Lung microvascular endothelial cell (primary cell): Measurements from ENCODE around the gene TMC5. TPM values are rescaled to one million over a fixed set of nuclear protein-coding genes. Genes with fewer than 3 reads are reported as not detected.
"Not testable (repeated sequence)": the region's sequence is repeated elsewhere in the genome, so short reads cannot be mapped to it uniquely, and the experiment has no call there.

Experiments
- DNase-seq, 2 donors: peaks; one replicate each; pipeline versions ENCODE4 v3.0.0 to v3.0.0-alpha.2; 2010; ENCODE audit warnings: low read depth in 2 of 2
- total RNA-seq: library from RNA; depleted of rRNA; stranded (reverse); fragments of >200 nt; gene quantifications from 2 replicates; pipeline ENCODE4 v1.2.1, GENCODE V29; 2014

TMC5 gene, protein sequence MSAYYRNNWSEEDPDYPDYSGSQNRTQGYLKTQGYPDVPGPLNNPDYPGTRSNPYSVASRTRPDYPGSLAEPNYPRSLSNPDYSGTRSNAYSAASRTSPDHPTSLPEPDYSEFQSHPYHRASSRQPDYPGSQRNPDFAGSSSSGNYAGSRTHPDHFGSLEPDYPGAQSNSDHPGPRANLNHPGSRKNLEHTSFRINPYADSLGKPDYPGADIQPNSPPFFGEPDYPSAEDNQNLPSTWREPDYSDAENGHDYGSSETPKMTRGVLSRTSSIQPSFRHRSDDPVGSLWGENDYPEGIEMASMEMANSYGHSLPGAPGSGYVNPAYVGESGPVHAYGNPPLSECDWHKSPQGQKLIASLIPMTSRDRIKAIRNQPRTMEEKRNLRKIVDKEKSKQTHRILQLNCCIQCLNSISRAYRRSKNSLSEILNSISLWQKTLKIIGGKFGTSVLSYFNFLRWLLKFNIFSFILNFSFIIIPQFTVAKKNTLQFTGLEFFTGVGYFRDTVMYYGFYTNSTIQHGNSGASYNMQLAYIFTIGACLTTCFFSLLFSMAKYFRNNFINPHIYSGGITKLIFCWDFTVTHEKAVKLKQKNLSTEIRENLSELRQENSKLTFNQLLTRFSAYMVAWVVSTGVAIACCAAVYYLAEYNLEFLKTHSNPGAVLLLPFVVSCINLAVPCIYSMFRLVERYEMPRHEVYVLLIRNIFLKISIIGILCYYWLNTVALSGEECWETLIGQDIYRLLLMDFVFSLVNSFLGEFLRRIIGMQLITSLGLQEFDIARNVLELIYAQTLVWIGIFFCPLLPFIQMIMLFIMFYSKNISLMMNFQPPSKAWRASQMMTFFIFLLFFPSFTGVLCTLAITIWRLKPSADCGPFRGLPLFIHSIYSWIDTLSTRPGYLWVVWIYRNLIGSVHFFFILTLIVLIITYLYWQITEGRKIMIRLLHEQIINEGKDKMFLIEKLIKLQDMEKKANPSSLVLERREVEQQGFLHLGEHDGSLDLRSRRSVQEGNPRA
- total RNA-seq, result not detected in 2 replicates

DNA sequence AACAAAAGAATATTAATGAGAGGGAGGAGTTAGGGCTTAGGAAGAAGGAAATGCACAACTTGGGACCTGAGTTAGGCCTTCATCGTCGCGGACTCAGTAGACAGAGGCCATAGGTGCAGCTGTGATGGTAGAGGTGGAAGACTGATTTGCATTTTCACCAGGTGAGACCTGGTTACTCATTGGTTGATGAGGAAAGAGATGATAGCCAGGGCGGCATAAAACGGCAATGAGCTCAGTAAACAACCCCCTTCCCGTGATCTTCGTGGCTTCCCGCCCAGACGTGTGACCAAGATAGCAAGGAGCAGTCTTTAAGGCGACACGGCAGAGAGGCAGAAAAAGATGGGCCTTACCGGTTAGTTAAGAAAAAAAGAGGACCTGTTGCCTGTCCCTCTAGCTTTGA, at the start of gene TMC5:
TMC5 (plus strand) TSS at position 244 of the 400 bp plus-strand sequence. CDS start 22,156 bp downstream, outside the sequence.
- no peak for DNase-seq

DNA sequence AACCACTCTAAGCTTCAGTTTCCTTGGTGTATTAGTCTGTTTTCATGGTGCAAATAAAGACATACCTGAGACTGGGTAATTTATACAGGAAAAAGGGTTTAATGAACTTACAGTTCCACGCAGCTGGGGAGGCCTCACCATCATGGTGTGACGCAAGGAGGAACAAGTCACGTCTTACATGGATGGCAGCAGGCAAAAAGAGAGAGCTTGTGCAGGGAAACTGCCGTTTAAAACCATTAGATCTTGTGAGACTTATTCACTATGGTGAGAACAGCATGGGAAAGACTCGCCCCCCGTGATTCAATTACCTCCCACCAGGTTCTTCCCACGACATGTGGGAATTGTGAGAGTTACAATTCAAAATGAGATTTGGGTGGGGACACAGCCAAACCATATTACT, 45.1 kb upstream of the TMC5 start:
- not testable (repeated sequence) for DNase-seq

DNA sequence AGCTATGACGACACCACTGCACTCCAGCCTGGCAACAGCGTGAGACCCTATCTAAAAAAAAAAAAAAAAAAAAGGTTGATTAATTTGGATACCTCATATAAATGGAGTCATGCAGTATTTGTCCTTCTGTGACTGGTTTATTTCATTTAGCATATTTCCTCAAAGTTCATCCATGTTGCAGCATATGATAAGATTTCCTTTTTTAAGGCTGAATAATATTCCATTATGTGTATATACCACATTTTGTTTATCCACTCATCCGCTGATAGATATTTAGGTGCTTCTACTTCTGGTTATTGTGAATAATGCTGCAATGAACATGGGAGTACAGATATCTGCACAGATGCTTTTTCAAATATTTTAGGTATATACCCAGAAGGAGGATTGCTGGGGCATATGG, 43.3 kb upstream of the TMC5 start:
- DNase-seq, result no peak

DNA sequence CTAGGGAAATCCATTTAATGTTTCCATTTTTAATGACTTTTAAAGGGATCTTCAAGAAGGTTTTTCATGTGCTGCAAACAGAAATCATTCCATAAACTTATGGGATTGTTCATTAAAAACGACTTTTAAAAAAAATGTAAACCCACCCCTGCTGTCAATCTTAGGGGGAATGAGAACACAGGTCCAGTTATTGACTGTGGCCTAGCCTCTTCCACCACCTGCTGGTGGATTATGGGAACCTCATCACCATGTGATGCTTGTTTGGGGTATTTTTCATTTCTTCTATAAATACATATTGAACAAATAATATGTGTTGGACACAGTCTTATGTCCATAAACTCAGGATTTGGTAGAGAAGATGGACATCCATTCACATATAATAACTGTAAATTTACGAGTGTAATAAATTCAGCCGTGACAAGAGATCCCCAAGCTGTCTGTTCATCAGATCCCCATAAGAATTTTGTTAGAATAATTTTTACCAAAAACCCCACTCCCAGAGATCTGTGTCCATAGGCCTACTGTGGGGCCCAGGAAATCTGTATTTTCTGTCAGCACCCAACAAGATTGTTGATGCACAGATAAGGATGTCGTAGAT, 42.0 kb upstream of the TMC5 start:
- peak; percentile 73 to 84 for DNase-seq

DNA sequence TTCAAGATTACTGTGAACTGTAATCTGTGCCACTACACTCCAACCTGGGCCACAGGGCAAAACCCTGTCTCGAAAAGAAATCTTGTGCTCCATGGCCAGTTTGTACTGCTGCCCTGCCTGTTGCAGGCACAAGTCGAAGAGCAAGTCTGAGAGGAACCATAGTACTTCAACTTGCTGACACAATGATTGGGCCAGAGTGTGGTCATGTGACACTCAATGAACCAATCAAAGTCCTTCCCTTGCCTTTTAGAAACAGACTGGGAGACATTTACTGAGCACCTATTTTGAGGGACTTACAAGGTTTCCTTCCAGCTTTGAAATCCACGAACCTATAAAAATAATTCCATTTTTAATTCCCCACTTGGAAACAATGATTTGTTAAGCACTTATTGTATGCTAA, 39.8 kb upstream of the TMC5 start:
- peak in 1 of 2 donors; percentile 2 for DNase-seq

DNA sequence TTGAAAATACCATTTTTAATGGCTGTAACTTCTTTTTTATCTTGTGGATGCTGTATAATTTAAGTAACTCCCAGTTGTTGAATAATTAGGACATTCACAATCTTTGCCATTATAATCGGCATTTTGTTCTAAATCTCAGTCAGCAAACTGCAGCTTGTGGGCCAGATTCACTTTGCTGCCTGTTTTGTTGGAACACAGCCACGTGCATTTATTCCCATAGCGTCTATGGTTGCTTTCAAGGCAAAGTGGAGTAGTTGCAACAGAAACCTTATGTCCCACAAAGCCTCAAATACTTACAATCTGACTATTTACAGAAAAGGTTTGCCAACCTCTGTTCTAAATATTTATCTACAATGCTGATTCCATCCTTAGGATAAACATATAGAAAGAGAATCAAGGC, 39.2 kb upstream of the TMC5 start:
- no peak for DNase-seq

DNA sequence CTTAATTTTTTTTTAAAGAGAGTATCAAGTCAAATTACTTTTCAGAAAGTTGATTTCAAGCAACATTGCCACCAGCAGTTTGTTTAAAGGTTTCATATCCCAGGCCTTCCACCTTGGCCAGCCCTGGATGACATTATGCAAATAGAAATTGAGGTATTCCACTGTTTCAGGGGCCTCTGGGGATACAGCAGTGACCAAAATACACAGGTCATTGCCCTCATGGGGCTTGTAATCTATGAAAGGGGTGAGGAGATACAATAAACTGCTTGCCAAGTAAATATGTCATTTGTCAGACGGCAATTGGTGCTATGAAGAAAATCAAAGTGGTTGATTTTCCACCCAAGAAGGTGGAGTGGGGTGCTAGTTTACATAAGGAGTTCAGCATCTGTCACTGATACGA, 37.8 kb upstream of the TMC5 start:
- DNase-seq, result no peak

DNA sequence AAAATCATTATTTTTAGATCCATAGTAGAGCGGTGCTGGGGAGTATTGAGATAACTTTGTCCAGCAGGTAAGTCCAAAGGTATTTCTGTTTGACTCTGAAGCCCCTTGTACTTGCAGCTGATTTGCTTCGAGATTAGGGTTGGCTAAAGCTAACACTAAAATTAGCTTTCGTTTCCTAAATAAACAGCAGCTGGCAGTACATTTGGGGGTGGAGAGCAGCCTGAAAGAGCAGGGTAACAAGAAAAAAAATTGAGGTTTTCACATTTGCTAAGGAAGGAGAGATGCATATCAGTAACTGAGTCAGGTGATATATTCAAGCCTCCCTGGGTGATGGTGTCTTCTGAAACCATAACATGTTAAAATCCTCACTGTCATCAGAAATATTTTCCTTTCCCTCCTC, 37.4 kb upstream of the TMC5 start:
- DNase-seq, result no peak

DNA sequence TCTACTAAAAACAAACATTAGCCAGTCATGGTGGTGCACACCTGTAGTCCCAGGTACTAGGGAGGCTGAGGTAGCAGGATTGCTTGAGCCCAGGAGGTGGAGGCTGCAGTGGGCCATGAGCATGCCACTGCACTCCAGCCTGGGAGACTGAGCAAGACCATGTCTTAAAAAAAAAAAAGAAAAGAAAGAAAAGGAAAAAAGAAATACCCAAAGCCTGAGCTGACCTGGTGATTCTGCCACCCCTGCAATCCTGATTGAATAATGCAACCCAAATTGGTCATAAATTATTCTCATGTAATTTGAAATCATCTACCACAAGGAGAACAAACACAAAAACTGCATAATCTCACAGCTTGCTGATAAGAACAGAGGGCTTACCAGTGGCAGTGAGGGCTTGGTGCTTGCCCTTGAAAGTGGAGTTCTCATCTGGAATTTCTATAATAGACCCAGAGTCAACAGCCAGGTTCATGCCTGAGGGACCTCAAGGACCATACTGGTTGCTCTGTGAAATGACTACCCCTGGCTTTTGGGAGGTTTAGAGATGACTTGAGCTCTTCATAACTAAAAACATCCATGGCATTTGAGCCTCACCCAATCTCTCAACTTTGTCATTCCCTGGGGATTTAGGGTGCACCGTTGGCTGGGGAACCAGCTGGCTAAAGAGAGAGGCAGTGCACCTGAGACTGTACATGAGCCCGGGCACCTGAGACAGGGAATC, 35.4 kb upstream of the TMC5 start:
- DNase-seq, result no peak

DNA sequence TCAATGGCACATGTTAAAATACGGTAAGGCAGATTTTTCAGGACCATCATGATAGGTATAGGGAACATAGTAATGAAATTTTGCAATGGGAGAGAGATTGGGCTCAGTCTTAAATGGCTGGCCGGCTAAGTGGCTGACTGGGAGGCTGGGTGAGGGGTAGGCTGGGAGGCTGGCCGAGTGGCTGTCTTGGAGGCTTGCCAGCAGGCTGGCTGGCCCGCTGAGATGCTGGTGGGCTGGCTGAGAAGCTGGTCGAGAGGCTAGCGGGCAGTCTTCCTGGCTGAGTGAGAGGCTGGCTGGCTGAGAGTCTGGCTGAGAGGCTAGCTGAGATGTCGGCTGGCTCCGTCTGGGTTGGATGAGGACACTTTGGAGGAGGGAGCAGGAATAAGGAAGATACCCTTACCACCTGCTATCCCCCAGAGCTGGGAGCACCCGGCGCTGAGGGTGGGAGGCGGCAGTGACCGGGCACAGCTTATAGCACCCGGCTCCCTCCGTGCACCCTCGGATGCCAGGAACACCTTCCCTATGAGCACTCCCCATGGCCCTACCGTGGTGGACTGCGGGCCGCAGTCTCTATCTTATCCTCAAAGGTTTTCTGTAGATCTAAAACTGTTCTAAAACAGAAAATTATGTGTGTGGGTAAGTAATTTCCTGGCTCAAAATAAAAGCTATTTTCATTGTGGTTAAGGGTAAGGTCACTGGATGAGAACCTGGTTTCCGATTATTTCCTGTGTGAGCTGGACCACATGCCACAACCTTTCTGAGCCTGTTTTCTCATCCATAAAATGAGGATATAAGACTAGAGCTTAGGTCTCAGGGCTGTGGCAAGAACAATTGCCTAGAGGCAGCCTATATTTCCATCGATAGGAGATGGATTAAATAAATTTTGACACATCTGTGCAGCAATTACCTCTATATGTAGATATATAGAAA, 34.5 kb upstream of the TMC5 start:
- DNase-seq, result no peak

DNA sequence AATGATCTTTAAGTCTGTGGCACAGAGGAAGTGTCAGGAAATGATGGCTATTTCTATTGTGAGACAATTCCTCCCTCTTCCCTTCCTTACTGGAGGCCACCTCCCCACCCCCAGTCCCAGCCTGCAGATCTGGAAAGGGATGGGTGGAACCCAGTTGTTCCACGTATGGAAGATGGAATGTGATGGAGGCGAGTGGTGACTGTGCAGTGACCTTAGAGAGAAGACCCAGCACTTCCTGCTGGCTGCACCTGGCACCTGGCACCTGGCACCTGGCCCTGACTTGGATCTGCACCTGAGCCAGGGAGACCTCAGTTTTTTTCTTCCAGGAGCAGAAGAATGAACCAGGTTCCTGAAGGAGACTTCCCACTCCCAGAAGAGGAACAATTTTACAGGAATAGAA, 33.0 kb upstream of the TMC5 start:
- no peak for DNase-seq

DNA sequence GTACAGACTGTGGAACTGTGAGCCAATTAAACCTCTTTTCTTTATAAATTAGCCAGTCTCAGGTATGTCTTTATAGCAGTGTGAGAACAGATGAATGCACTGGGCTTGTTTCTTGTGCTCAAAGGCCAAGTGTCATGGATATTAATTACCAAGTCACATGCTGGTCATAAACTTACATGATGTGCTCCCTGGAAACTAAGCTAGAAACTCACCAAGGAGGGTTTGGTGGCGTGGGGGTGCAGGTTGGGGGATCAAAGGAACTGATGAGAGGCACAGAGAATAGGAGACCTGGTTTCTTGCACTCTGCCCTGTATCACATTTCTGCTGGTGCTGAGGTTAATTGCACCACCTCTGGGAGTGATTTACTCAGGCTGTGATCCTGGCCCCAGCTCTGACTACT, 31.2 kb upstream of the TMC5 start:
- DNase-seq, result no peak

DNA sequence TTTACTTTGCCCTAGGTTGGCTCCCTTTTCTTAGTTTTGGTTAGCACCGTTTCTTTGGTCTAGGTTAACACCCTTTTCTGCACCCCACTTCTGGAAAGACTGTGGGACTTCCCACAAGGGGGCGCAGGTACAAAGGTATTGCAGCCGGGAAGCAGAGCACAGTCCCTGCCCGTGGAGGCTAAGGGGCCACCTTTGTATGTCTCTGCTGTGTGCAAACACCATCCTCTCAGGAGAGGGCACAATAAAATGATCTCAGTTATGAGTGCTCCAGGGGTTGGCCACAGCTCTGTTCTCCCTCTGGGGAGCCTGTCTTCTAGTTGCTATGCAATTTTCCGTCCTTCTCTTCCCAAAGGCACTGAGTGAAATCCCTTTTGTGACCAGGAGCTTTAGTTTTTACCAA, 28.4 kb upstream of the TMC5 start:
- DNase-seq, result peak; percentile 22 to 53

DNA sequence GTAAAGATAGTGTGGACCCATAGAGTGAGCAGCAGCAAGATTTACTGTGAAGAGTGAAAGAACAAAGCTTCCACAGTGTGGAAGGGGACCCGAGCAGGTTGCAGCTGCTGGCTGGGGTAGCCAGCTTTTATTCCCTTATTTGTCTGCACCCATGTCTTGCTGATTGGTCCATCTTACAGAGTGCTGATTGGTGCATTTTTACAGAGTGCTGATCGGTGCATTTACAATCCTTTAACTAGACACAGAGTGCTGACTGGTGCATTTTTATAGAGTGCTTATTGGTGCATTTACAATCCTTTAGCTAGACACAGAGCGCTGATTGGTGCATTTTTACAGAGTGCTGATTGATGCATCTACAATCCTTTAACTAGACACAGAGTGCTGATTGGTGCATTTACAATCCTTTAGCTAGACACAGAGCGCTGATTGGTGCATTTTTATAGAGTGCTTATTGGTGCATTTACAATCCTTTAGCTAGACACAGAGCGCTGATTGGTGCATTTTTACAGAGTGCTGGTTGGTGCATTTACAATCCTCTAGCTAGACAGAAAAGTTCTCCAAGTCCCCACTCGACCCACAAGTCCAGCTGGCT, 26.4 kb upstream of the TMC5 start:
- not testable (repeated sequence) for DNase-seq

DNA sequence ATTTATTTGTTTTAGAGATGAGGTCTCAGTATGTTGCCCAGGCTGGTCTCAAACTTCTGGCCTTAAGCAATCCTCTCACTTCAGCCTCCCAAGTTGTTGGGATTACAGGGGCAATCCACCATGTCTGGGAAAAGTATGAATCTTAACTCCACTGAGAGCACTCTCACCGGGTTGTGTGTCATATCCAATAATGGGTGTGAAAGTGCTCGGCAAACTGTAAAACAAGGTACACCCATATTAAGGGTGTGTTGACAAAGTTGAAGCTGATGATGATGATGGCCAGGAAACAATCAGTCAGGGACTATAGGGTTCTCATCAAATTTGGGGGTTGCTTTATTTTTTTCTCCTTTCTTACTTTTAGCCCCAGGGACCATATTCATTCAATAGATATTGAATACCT, 25.3 kb upstream of the TMC5 start:
- no peak for DNase-seq

DNA sequence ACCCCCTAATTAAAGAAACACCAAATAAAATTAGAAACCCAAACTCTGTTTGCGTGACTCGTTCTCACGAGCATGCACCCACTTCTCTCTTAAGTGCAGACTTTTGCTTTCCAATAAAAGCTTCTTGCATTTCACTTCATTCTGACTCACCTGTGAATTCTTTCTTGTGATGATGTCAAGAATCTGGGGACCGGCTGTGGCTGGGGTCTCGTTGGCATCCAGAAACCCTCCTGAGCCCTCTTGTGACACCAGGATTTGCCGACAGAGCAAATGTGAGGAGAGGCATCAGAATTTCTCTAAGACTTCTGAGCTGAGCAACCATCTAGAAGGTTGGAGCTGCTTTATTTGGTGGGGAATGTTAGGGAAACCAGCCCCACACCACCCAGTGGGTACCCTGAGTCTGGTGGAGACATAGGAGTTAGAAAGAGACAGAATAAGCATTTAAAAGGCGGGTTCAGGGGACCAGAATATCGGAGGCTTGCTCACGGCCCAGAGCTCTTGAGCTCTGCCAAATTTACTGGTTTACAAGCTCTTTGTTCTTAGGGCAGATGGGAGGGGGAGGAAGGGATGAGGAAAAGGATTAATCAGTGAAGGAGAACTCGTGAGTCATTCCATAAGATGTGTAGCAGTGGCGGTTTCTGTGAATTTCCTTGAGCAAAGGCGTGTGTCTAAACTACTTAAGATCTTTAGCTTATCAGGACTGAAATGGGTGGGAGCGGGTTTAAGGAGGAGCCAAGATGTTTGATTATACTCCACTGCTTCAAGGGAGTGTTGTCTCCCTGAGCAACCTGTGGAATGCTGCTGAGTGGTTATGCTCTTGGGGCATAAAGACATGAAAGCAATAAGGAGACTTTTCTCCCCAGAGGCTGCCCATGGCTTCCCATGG, 24.2 kb upstream of the TMC5 start:
- peak in 1 of 2 donors; percentile 17 for DNase-seq

DNA sequence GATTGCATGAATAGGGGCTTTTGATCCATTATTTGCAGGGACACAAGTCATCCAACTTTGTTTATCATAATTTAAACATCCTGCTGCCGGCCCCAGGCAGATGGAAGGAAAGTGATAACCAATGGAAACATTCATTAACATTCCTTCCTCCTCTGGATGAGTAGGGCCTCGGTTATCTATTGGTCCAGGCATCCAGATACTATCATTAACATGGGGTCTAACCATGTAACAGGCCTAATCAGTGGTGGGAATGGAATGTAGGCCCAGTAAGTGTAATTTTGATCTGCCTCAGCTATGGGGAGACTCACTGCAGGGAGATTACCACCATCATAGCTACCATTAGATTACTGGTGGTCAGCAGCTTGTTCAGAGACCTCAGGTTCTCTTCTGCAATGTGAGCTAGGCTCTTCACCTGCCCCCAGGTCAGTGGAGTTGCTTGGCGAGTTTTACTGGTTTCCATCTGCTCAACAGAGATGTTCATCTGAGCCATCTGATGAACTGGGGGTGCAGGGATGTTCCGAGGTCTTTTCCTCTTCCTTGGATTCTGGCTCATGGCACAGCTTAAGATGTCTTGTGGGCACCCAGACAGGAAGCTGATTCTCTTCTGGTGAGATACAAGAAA, 21.9 kb upstream of the TMC5 start:
- DNase-seq, result not testable (repeated sequence)

DNA sequence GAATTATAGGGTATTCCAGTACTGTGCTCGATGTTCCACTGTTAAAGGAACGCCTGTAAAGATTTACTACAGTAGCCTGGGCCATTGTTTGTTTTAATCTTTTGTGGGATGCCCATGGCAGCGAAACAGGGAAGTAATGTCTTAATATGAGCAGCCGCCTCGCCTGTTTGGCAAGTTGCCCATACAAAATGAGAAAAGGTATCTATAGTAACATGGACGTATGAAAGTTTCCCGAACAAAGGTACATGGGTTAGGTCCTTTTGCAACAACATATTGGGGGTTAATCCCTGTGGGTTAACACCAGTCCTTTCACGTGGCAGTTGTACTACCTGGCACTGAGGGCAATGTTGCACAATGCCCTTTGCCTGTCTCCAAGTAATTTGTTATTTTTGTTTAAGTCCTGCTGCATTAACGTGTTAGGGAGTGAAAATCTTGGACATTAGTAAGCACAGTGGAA, 21.1 kb upstream of the TMC5 start:
- no peak for DNase-seq
